GM19193 (cell line): ENCODE results near the gene FER1L5.

ENCODE experiments used
- POLR2A ChIP-seq: IDR thresholded peaks from 4 replicates; pipeline ENCODE4 v1.6.1; 2011; ENCODE audit not compliant: insufficient read depth, insufficient read length; ENCODE audit errors: extremely low read depth

FER1L5 gene

DNA sequence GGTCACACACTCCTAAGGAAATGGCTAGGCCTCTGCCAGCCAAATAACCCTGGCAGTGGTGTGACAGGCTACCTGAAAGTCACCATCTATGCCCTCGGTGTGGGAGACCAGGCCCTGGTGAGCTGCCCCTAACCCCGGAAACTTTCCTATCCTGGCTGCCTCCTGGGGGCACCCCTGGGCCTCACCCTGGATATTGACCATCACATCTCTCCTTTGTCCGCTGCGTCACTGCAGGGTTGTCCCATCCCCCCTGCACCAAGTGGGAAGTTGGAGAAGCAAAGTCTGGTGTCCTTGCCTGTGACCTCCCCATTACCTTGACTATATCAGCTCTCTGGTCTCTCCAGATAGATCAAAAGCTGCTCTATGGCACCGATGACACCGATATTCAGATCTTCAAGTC is 18.8 kb downstream of the FER1L5 start:
- TF ChIP-seq POLR2A: no peak

DNA sequence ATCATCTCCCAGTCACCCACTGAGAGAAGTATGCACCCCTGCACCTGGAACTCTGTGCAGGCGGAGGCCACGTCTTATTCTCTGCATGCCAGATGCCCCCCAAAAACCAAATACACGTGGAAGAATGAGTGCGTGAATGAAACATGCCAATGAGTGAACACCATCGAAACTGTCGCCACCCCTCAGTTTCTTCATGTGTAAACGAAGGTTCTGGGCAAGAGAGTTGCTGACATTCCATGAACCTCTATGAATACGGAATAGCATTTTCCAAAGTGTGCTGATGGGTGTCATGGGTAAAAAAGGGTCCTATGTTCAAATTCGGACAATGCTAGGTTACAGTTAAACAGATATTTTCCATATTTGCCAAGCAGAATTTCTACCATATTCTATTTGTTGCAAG is 19.8 kb downstream of the FER1L5 start:
- no peak for TF ChIP-seq POLR2A

GRCh38 chr2:96663177-96663576 is 20.6 kb downstream of the FER1L5 start:
- no peak for TF ChIP-seq POLR2A

DNA sequence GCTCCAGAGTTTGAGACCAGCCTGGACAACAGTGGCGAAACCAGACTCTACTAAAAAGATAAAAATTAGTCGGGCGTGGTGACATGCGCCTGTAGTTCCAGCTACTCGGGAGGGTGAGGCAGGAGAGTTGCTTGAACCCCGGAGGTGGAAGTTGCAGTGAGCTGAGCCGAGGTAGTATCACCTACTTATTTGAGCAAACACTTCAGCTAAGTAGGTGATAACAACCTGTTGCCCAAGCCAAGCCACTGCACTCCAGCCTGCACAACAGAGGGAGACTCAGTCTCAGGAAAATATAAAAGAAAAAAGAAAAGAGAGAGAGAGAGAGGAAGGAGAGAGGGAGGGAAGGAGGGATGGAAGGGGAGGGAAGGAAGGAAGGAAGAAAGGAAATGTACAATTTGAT is 21.3 kb downstream of the FER1L5 start:
- TF ChIP-seq POLR2A: no peak

DNA sequence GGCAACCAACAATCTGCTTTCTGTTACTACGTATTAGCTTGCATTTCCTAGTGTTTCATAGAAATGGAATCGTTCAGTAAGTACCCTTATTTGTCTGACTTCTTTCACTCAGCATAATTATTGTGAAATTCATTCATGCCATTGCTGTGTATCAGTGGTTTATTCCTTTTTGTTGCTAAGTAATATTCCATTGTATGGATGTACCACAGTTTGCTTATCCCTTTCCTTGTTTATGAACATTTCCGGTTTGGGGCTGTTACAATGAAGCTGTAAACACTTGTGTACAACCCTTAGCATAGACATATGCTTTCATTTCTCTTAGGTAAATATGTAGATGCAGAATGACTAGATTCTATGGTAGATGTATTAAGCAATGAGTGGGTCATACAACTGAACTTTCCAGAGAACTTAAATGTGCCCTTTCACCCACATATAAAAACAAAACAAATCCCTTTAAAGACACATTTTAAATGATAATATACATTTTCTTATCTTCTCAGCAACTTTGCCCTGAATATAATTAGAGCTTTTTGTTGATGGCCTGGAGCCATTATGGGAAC is 21.9 kb downstream of the FER1L5 start:
- no peak for TF ChIP-seq POLR2A

DNA sequence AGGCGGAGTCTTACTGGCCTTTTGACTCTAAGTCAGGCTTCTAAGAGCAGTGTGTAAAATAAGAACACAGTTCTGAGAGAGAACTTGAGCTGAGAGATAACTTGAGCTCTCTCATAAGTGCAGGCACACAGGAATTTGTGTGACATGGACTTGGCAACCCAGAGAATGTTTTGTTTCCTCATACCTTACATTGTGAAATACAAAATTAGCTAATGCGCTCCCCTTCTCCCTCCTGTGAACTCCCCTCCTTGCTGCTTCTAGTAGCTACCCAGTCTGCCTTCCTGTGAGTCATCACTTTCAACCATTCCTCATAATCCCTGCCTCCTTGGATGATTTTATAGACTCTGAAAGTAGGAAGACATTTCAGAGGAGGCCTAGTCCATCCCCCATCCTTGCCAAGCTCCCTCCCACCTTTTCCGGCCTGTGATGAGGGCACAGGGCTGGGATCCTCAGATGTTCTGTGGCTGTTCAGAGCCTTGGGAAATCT is 22.6 kb downstream of the FER1L5 start:
- no peak for TF ChIP-seq POLR2A

DNA sequence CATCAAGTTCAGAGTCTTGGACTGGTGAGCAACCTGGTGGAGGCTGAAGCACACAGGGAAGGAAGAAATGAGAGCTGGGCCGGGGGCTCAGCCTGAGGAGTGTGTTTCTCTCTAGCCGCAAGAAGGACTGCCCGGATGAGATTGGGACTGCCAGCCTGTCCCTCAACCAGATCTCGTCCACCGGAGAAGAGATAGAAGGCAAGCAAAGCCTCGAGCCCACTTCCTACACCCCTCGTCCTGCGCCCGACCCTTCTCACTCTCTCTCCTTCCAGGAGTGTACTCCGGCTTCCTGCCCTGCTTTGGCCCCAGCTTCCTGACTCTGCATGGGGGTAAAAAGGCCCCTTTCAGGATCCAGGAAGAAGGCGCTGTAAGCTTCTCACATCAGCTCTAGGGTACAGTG is 26.2 kb downstream of the FER1L5 start:
- no peak for TF ChIP-seq POLR2A

DNA sequence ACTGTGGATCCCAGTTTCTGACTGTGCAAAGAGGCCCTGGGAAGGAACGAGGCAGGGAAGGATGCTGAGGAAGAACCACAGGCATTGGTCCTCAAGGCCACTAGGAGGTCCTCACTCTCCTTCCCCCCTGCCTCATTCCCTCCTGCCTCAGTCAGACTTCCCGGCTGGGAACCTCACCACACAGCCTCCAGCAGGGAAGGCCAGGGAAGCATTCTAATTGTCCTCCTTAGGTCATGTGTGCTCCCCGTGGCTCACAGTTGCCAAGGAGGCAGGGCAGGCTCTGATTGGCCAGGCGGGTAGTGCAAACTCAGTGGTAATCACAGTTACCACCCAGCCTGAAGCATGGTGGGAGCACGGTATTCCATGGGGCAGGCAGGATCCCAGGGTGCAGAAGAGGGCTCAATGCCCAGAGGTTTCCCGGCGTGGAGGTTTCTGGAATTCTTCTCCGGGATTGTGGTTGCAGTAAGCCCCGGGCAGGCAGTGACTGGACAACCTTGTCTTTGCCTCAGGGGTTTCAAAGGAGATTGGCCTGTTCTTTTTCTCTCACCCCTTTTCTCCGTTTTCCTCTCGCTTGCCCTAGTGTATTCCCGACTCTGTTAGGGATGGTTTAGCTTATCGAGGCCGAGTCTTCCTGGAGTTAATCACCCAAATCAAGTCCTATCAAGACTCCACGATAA is 27.1 kb downstream of the FER1L5 start:
- TF ChIP-seq POLR2A: no peak

DNA sequence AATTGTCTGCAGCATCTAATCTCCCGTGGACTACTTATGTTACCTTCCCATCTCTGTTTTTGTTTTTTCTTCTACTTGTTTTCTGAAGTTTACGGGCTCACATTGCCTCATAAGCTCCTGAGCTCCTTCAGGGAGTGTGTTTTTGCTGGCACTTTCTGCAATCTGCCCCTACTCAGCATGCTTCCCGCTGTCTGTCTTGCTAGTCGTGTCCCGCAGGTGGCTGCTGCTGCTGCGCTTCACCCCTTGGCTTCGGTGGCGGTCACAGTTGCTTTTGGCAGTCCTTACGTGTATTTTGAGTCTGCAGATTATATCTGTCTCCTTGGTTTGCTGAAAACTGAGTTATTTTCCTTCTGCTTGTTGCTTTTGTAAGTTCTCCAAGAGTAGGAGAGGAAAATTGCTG is 37.3 kb downstream of the FER1L5 start:
- TF ChIP-seq POLR2A: no peak

- TF ChIP-seq POLR2A: no peak
Observed at GRCh38 chr2:96680561-96681141, 38.1 kb downstream of the FER1L5 start.

GRCh38 chr2:96681540-96681939 is 39.0 kb downstream of the FER1L5 start:
- no peak for TF ChIP-seq POLR2A

DNA sequence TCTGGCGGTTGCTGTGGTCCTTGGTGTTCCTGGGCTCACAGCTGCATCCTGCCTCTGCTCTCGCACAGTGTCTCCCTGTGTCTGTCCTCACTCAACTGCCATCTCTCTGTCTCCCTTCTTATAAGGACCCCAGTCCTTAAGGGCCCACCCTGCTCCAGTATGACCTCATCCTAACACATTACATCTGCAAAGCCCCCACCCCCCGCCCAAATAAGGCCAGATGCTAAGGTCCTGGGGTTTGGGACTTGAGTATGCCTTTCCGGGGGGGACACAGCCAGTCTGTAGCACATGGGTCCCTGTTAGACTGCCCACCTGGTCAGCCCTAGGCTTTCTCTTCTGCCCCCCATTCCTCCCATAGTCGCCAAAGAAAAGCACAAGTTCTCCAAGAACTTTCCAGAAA is 40.7 kb downstream of the FER1L5 start:
- no peak for TF ChIP-seq POLR2A

- no peak for TF ChIP-seq POLR2A
Observed at GRCh38 chr2:96683972-96684820, 41.6 kb downstream of the FER1L5 start.

GRCh38 chr2:96684883-96685576 is 42.5 kb downstream of the FER1L5 start:
- no peak for TF ChIP-seq POLR2A
